ENCODE data around the gene C3orf22.

DNA sequence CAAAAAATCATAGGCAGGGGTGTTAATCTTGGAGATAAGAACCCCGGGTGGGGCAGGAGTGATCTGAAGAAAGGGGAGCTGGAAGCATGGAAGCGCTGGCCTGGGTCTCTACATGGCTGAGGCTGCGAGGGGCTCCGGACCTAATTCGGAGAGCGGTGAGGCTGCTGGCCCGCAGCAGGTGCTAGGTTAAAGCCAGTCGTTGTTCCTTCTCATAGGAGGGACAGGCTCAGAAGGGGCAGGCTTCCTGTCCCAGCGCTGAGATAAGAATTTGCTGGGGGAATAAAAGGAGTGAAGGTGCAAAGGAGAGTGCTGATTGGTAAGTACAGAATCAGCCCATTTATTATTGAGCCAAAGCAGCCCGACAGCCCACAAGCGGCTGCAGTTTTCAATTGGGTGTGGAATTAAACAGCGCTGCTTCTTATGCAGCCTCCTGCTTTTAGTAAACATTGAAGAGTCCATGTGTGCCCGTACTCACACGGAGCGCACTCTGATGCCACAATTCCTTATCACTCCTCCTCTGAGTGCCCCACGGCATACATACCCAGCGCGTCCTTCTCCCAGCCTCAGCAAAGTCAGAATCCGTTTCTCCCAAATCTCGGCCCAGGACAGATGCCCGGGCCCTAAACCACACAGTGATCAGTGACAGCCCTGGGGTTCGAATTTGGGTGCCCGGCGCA, 17.6 kb downstream of the C3orf22 start:
- TF ChIP-seq TAF15 (IDR thresholded peaks at IDR 0.05; ENCODE audit: low read depth, low read length) (no peak), CTCF (IDR thresholded peaks at IDR 0.05 in 2 of 3, conservative IDR thresholded peaks at IDR 0.05 in 1 of 3; ENCODE audit: insufficient read depth in 2 of 3, low read depth in 1 of 3, low read length in 3 of 3) (no peak), HMG20A (CRISPR knock-in tag; conservative IDR thresholded peaks at IDR 0.05) (no peak), RFX5 (IDR thresholded peaks at IDR 0.05; ENCODE audit: low read depth, low read length) (no peak), ZNF324 (CRISPR knock-in tag; IDR thresholded peaks at IDR 0.05) (no peak), CBFA2T2 (conservative IDR thresholded peaks at IDR 0.05) (no peak), IRF1 (CRISPR knock-in tag; IDR thresholded peaks at IDR 0.05; ENCODE audit: borderline replicate concordance) (no peak), POLR2A (conservative IDR thresholded peaks at IDR 0.05) (no peak), ZNF175 (CRISPR knock-in tag; IDR thresholded peaks at IDR 0.05; ENCODE audit: low read depth) (no peak), SRSF9 (IDR thresholded peaks at IDR 0.05; ENCODE audit: borderline replicate concordance, low read depth, low read length) (no peak), MAFK (IDR thresholded peaks at IDR 0.05; ENCODE audit: low read length) (no peak)
- TF ChIP-seq, protein P1, sequence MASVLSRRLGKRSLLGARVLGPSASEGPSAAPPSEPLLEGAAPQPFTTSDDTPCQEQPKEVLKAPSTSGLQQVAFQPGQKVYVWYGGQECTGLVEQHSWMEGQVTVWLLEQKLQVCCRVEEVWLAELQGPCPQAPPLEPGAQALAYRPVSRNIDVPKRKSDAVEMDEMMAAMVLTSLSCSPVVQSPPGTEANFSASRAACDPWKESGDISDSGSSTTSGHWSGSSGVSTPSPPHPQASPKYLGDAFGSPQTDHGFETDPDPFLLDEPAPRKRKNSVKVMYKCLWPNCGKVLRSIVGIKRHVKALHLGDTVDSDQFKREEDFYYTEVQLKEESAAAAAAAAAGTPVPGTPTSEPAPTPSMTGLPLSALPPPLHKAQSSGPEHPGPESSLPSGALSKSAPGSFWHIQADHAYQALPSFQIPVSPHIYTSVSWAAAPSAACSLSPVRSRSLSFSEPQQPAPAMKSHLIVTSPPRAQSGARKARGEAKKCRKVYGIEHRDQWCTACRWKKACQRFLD (CRISPR knock-in tag; IDR thresholded peaks at IDR 0.05): no peak

All from K562 (cell line).